HepG2 (cell line): Measurements from ENCODE around the gene SCYGR8. TPM values are rescaled to one million over a fixed set of nuclear protein-coding genes. Genes with fewer than 3 reads are reported as not detected.

ENCODE experiments used
- ATAC-seq: fragments of 200-7000 bp; cut with Tn5 transposase; 3 replicates; pipeline ENCODE4 v1.9.1; 2020; ENCODE audit warnings: mild to moderate bottlenecking, moderate library complexity
- BruUV-seq: library from RNA; stranded (reverse); fragments of 400-500 nt; replicated peaks from 2 replicates; lab custom pipeline; 2021; lab: Mats Ljungman, UMichigan
- CTCF ChIA-PET: fragments of 300-600 bp; formaldehyde crosslinking; extraction: SDS; loops from one replicate; lab custom pipeline; 2021; ENCODE audit warnings: low total read pairs, inconsistent platforms, low intra/inter-chr PET ratio; lab: Yijun Ruan, JAX
- POLR2A ChIA-PET: fragments of 350-600 bp; sonication (Branson Sonifier 250); formaldehyde crosslinking; loops from one replicate; lab custom pipeline; 2020; ENCODE audit warnings: antibody characterized with exemption, inconsistent platforms; lab: Yijun Ruan, JAX
- DNase-seq: peaks from one replicate; pipeline ENCODE4 v3.0.0-alpha.2; 2015; ENCODE audit warnings: low spot score
- FAIRE-seq: peaks from 3 replicates; lab custom pipeline; 2011; peaks lifted over from hg19 to GRCh38; lab: Jason Lieb, UNC
- H2AFZ ChIP-seq: one replicate; pipeline ENCODE4 v1.6.1; 2011; ENCODE audit warnings: low read length, inconsistent platforms
- H3K27ac ChIP-seq: fragments of 300-600 bp; 3 replicates; pipeline ENCODE4 v1.8.0; 2011; ENCODE audit warnings: mixed run types, mild to moderate bottlenecking, mixed read lengths, low read length, inconsistent platforms; ENCODE audit not compliant: insufficient read depth; ENCODE audit errors: extremely low read length
- H3K27me3 ChIP-seq, 2 experiments: fragments of 200-600 bp in 1 of 2; 2 replicates in 1 of 2; 3 replicates in 1 of 2; pipeline versions ENCODE4 v1.6.0 to v1.8.0; 2011; ENCODE audit warnings: low read length in 2 of 2, mild to moderate bottlenecking in 2 of 2, moderate library complexity in 2 of 2, inconsistent platforms in 1 of 2; ENCODE audit not compliant: insufficient read depth in 2 of 2, control insufficient read depth in 1 of 2
- H3K36me3 ChIP-seq, 2 experiments: fragments of 200-600 bp in 1 of 2; replicated peaks in 1 of 2; 2 replicates in 1 of 2; 3 replicates in 1 of 2; pipeline versions ENCODE4 v1.5.1 to v1.8.0; 2011; ENCODE audit warnings: low read length in 2 of 2, inconsistent platforms in 1 of 2; ENCODE audit not compliant: insufficient read depth in 2 of 2, control insufficient read depth in 1 of 2
- H3K4me1 ChIP-seq: 2 replicates; pipeline ENCODE4 v1.5.1; 2012; ENCODE audit warnings: low read length, inconsistent platforms; ENCODE audit not compliant: insufficient read depth
- H3K4me2 ChIP-seq: 2 replicates; pipeline ENCODE4 v1.6.0; 2011; ENCODE audit warnings: low read depth, low read length, inconsistent platforms
- H3K4me3 ChIP-seq, 3 experiments: fragments of 200-600 bp in 1 of 3; sonication (generic), shearing (Covaris generic) in 1 of 3; replicated peaks in 1 of 3; 2 replicates each; pipeline ENCODE4 v1.5.1; 2011 to 2016; ENCODE audit warnings: low read length in 3 of 3, inconsistent platforms in 2 of 3, low read depth in 2 of 3, mild to moderate bottlenecking in 2 of 3, control low read depth in 1 of 3, mixed read lengths in 1 of 3; ENCODE audit not compliant: insufficient read depth in 1 of 3
- H3K79me2 ChIP-seq: one replicate; pipeline ENCODE4 v1.6.1; 2011; ENCODE audit warnings: low read length, inconsistent platforms; ENCODE audit not compliant: insufficient read depth
- H3K9ac ChIP-seq: 2 replicates; pipeline ENCODE4 v1.6.0; 2011; ENCODE audit warnings: mild to moderate bottlenecking, low read depth, low read length, inconsistent platforms; ENCODE audit not compliant: insufficient read depth
- H3K9me3 ChIP-seq: 2 replicates; pipeline ENCODE4 v1.5.1; 2012; ENCODE audit warnings: mild to moderate bottlenecking, low read length
- H4K20me1 ChIP-seq: 2 replicates; pipeline ENCODE4 v1.6.0; 2011; ENCODE audit warnings: inconsistent platforms, mild to moderate bottlenecking, low read length, moderate library complexity; ENCODE audit not compliant: insufficient read depth
- BCL3 ChIP-seq: sonication (generic); formaldehyde crosslinking; IDR thresholded peaks from 2 replicates; pipeline ENCODE4 v1.5.1; 2020; ENCODE audit warnings: mild to moderate bottlenecking, missing genetic modification reagents, moderate library complexity
- CHCHD3 ChIP-seq: sonication (generic); formaldehyde crosslinking; IDR thresholded peaks from 2 replicates; pipeline ENCODE4 v1.8.0; 2022; ENCODE audit warnings: mild to moderate bottlenecking, missing genetic modification reagents, moderate library complexity
- FOXA3 ChIP-seq: IDR thresholded peaks from 2 replicates; pipeline ENCODE4 v1.6.1; 2016; ENCODE audit warnings: missing genetic modification reagents, missing compliant biosample characterization
- HNF1B ChIP-seq: sonication (generic); formaldehyde crosslinking; IDR thresholded peaks from 2 replicates; pipeline ENCODE4 v1.5.1; 2020; ENCODE audit warnings: mild to moderate bottlenecking, moderate library complexity, missing genetic modification reagents
- IKZF5 ChIP-seq: IDR thresholded peaks from 2 replicates; pipeline ENCODE4 v1.6.1; 2018; ENCODE audit warnings: missing genetic modification reagents, mild to moderate bottlenecking, missing compliant biosample characterization
- NR2F6 ChIP-seq, 2 experiments: IDR thresholded peaks; 2 replicates each; pipeline ENCODE4 v1.6.1; 2016; ENCODE audit warnings: antibody characterized with exemption in 1 of 2, mild to moderate bottlenecking in 1 of 2
- RAD51 ChIP-seq: fragments of 450-650 bp; IDR thresholded peaks from 2 replicates; pipeline ENCODE4 v1.6.1; 2016; ENCODE audit warnings: borderline replicate concordance
- SIN3B ChIP-seq: fragments of 150-350 bp; IDR thresholded peaks from 2 replicates; pipeline ENCODE4 v1.6.1; 2014; ENCODE audit warnings: low read length
- SMARCE1 ChIP-seq: fragments of 450-650 bp; IDR thresholded peaks from 2 replicates; pipeline ENCODE4 v1.6.1; 2017; ENCODE audit warnings: borderline replicate concordance
- SRSF9 ChIP-seq: fragments of 200-400 bp; formaldehyde crosslinking; IDR thresholded peaks from 2 replicates; pipeline ENCODE4 v1.6.1; 2018; ENCODE audit warnings: borderline replicate concordance, mild to moderate bottlenecking, low read depth, low read length; ENCODE audit not compliant: insufficient read depth, poor library complexity, severe bottlenecking
- TBP ChIP-seq: sonication (generic); formaldehyde crosslinking; IDR thresholded peaks from 2 replicates; pipeline ENCODE4 v1.5.0; 2020; ENCODE audit warnings: missing genetic modification reagents
- TFAP4 ChIP-seq: sonication (generic); IDR thresholded peaks from 2 replicates; pipeline ENCODE4 v1.6.1; 2016; ENCODE audit warnings: low read depth, borderline replicate concordance
- ZIK1 ChIP-seq: sonication (generic); formaldehyde crosslinking; IDR thresholded peaks from 2 replicates; pipeline ENCODE4 v1.5.0; 2020; ENCODE audit warnings: mild to moderate bottlenecking, low read depth, missing genetic modification reagents, borderline replicate concordance
- ZNF331 ChIP-seq: sonication (generic); formaldehyde crosslinking; IDR thresholded peaks from 2 replicates; pipeline ENCODE4 v1.4.0; 2020; ENCODE audit warnings: missing genetic modification reagents
- ZNF556 ChIP-seq: sonication (generic); formaldehyde crosslinking; IDR thresholded peaks from 2 replicates; pipeline ENCODE4 v1.4.0; 2020; ENCODE audit warnings: mild to moderate bottlenecking, missing genetic modification reagents, borderline replicate concordance
- ZNF615 ChIP-seq: sonication (generic); formaldehyde crosslinking; IDR thresholded peaks from 2 replicates; pipeline ENCODE4 v1.5.0; 2020; ENCODE audit warnings: mild to moderate bottlenecking, missing genetic modification reagents, borderline replicate concordance
- ZNF790 ChIP-seq: sonication (generic); formaldehyde crosslinking; IDR thresholded peaks from 2 replicates; pipeline ENCODE4 v1.8.0; 2022; ENCODE audit warnings: missing genetic modification reagents, mild to moderate bottlenecking, borderline replicate concordance
- WGBS: methylation state at CpG from one replicate; pipeline ENCODE4 v1.1.6; 2017; ENCODE audit warnings: low lambda C conversion rate; 5-methylcytosine and 5-hydroxymethylcytosine counted together
- in situ Hi-C: cut with HindIII; loops from 2 replicates; pipeline ENCODE4 v1.10.0; 2017; ENCODE audit warnings: low pct_unique_long_range_greater_than_20kb; ENCODE audit not compliant: extremely low pct_ligation_motif_present
- intact Hi-C: fragments of 100-400 bp; cut with micrococcal nuclease; formaldehyde crosslinking; loops from one replicate; pipeline ENCODE4 v1.10.0; 2022; ENCODE audit not compliant: unreplicated experiment
- polyA plus RNA-seq, 8 experiments: library from polyadenylated mRNA; depleted of rRNA in 3 of 8; stranded (reverse) in 7 of 8; unstranded in 1 of 8; fragments of >200 nt; fragmentation: Illumina TruSeq in 4 of 8; extraction: Trizol in 4 of 8; gene quantifications; 2 replicates each; pipeline versions ENCODE4 v1.2.1 to v1.2.3, GENCODE V29; 2011 to 2016; ENCODE audit warnings: low read depth in 4 of 8, missing spikeins in 1 of 8, mixed read lengths in 1 of 8; ENCODE audit not compliant: insufficient read depth in 1 of 8
- total RNA-seq, 5 experiments: library from RNA; depleted of rRNA; stranded (reverse); fragments of >200 nt; fragmentation: Illumina TruSeq; extraction: Trizol; gene quantifications; 2 replicates each; pipeline ENCODE4 v1.2.3, GENCODE V29; 2016; ENCODE audit warnings: low read depth in 1 of 5

SCYGR8 gene
- total and polyA plus RNA-seq, 2 of the 13 experiments (the other 11 are each of a cell fraction or from before 2014, with no cell fraction given), result not detected

GRCh38 chr2:227761740-227762476 lies 16.2 kb downstream of the SCYGR8 start:
- ChIA-PET CTCF (no interaction called here), POLR2A (interaction anchor here (0.9 to 1.1 kb wide), 2 partner anchors 52 to 118 kb away, joined by 3 to 7 read pairs; partner anchors contain the start of gene CCL20)
- Histone ChIP-seq H3K4me1 (peaks cover 61% of the 10 kb centered on the region), H3K27me3 (no peaks in the 10 kb centered on the region), H3K36me3 (no peaks in the 10 kb centered on the region), H3K27ac (peak overlapping the region; percentile 44), H3K4me3 (no peak overlapping the region), H3K9me3 (no peaks in the 10 kb centered on the region), H3K4me2 (peak overlapping the region; percentile 26), H3K9ac (no peak overlapping the region; the same call in 1 of the 2 replicates), H2AFZ (no peak overlapping the region), H3K79me2 (no peaks in the 10 kb centered on the region), H4K20me1 (no peaks in the 10 kb centered on the region)
- intact Hi-C loops (loop anchor here (10.0 kb wide), 1 partner anchor 197 kb away; no protein-coding TSS in a partner anchor), in situ Hi-C loops (loop anchor here (10.0 kb wide), 1 partner anchor 627 kb away; no protein-coding TSS in a partner anchor)
- 31% methylated on average over 6 of the region's 6 CpGs for WGBS
- ATAC-seq (peak; percentile 30), DNase-seq (peak; percentile 62), FAIRE-seq (no peak)
- BruUV-seq, result no TSS peak
- TF ChIP-seq NR2F6 (IDR thresholded peaks at IDR 0.05) (0 out of 2 replicates have a peak, but pooled peaks have one; percentile 9), NR2F6 (CRISPR knock-in tag; IDR thresholded peaks at IDR 0.05) (no peak), RAD51 (no peak), SIN3B (no peak), TFAP4 (no peak), HNF1B (CRISPR knock-in tag) (no peak), SMARCE1 (no peak), CHCHD3 (CRISPR knock-in tag) (no peak), SRSF9 (peak; percentile 70), TBP (no peak), FOXA3 (CRISPR knock-in tag) (0 out of 2 replicates have a peak, but pooled peaks have one; percentile 15), IKZF5 (CRISPR knock-in tag) (no peak), ZIK1 (CRISPR knock-in tag) (no peak), ZNF615 (no peak), ZNF790 (CRISPR knock-in tag) (no peak), BCL3 (CRISPR knock-in tag) (peak; percentile 9; the same call in 1 of the 2 replicates), ZNF556 (CRISPR knock-in tag) (no peak), ZNF331 (CRISPR knock-in tag) (0 out of 2 replicates have a peak, but pooled peaks have one; percentile 27)
